CD4-positive, alpha-beta T cell treated with Interferon alpha-2 for 1 hour (primary cell): ENCODE data around the gene REG1B.
"Not testable (repeated sequence)": the region's sequence is repeated elsewhere in the genome, so short reads cannot be mapped to it uniquely, and the experiment has no call there.

Experiments used
- DNase-seq, 2 donors: peaks; one replicate each; pipeline ENCODE4 v3.0.0-alpha.2; 2020 to 2022

Gene REG1B

GRCh38 chr2:79083597-79084251 lies 4.1 kb downstream of the REG1B start:
- no peak for DNase-seq

- DNase-seq, result no peak
Measured at GRCh38 chr2:79082987-79083386, 4.8 kb downstream of the REG1B start.

- DNase-seq, result no peak
Measured at GRCh38 chr2:79071078-79071477, 16.7 kb downstream of the REG1B start.

GRCh38 chr2:79065201-79065600 lies 22.6 kb downstream of the REG1B start:
- DNase-seq, result no peak

- DNase-seq, result not testable (repeated sequence)
Measured at GRCh38 chr2:79054769-79055168, 33.0 kb downstream of the REG1B start.

- DNase-seq, result not testable (repeated sequence)
Measured at GRCh38 chr2:79053486-79053885, 34.3 kb downstream of the REG1B start.

GRCh38 chr2:79041032-79041448 lies 46.8 kb downstream of the REG1B start:
- no peak for DNase-seq

- no peak for DNase-seq
Measured at GRCh38 chr2:79039944-79040343, 47.8 kb downstream of the REG1B start.
